ENCODE results near the gene INSIG2. TPM values are rescaled to one million over a fixed set of nuclear protein-coding genes. Genes with fewer than 3 reads are reported as not detected.

Gene INSIG2
- total and polyA plus RNA-seq, 2 of the 4 experiments (the other 2 are of a cell fraction) = 9.1 to 11.7 TPM

DNA sequence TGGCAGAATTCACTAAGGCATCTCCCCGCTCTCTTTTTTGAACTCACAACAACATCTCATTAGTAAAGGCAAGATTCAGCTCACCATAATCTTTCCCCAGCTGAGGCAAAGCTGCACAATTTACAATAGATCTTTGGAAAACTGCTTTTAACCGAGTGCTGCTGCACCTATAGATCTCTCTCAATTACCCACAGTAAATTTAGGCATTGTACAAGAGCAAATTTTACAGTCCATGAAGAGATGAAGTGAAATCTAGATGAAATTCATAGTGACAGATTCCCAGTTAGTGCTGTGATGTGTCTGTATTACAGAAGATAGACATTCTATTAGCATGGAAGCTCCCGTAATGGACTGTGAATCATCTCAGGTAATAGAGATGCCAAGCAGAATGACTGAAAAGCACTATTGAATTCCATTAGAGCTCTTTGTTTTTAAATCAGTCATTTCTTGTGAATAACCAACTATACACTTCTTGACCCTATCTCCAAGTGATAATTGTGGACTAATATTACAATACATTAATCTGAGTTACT lies 36.4 kb upstream of the INSIG2 start:
- Histone ChIP-seq H3K79me1 (ENCODE audit: low read depth in 1 of 2, low read length in 2 of 2) (no peaks in the 10 kb centered on the region), H3K56ac (ENCODE audit: extremely low read depth, insufficient read depth, low read length) (no peak overlapping the region), H3K4me1 (ENCODE audit: control insufficient read depth, insufficient read depth, low read length) (no peaks in the 10 kb centered on the region), H2BK120ac (ENCODE audit: low read depth, low read length) (no peak overlapping the region), H3K18ac (ENCODE audit: low read depth, low read length) (no peak overlapping the region), H3K9me3 (ENCODE audit: control insufficient read depth, insufficient read depth, low read length) (no peaks in the 10 kb centered on the region), H3K9ac (ENCODE audit: low read depth, low read length) (no peak overlapping the region), H2AK9ac (replicated peaks; ENCODE audit: low read depth, low read length, poor library complexity) (no peak overlapping the region), H4K91ac (ENCODE audit: insufficient read depth, low read depth, low read length) (no peak overlapping the region), H3K9me1 (ENCODE audit: insufficient read depth, low read length) (no peaks in the 10 kb centered on the region), H3K4me3 (ENCODE audit: insufficient read depth, low read depth, low read length) (no peak overlapping the region), H3K4me2 (ENCODE audit: low read depth, low read length) (no peak overlapping the region), H2AK5ac (ENCODE audit: low read depth, low read length) (no peak overlapping the region), H3K4ac (ENCODE audit: low read depth, low read length) (no peak overlapping the region), H2BK5ac (ENCODE audit: low read depth, low read length, poor library complexity, severe bottlenecking) (no peak overlapping the region), H3K14ac (replicated peaks; ENCODE audit: low read depth, low read length) (no peak overlapping the region), H4K20me1 (ENCODE audit: insufficient read depth, low read length) (no peaks in the 10 kb centered on the region), H3K36me3 (ENCODE audit: control insufficient read depth, insufficient read depth, low read length) (no peaks in the 10 kb centered on the region), H4K8ac (ENCODE audit: low read depth in 2 of 2, low read length in 2 of 2) (no peak overlapping the region), H3K23ac (ENCODE audit: low read depth, low read length) (no peak overlapping the region), H2AFZ (replicated peaks; ENCODE audit: low read length, poor library complexity) (no peak overlapping the region), H4K5ac (ENCODE audit: low read depth, low read length) (no peak overlapping the region), H2BK15ac (ENCODE audit: low read depth, low read length) (no peak overlapping the region), H2BK20ac (ENCODE audit: low read depth, low read length) (no peak overlapping the region), H3K27me3 (ENCODE audit: control insufficient read depth, insufficient read depth, low read length) (peaks cover 26% of the 10 kb centered on the region), H3K27ac (ENCODE audit: insufficient read depth, low read length) (no peak overlapping the region)
- 67% methylated on average over 1 of the region's 3 CpGs; no CpG with 5 or more reads in 1 of the 2 experiments for WGBS, 2 experiments (ENCODE audit: extremely low coverage in 2 of 2, insufficient read length in 1 of 2)
- ATAC-seq (ENCODE audit: low read depth) (no peak), DNase-seq (no peak)
- TF ChIP-seq RAD21 (IDR thresholded peaks at IDR 0.05; ENCODE audit: low read length) (no peak), CEBPB (IDR thresholded peaks at IDR 0.05; ENCODE audit: low read depth, low read length) (no peak), SMC3 (IDR thresholded peaks at IDR 0.05; ENCODE audit: low read depth, low read length) (no peak), FOS (IDR thresholded peaks at IDR 0.05; ENCODE audit: low read depth, low read length) (no peak), MAFK (IDR thresholded peaks at IDR 0.05; ENCODE audit: low read depth, low read length) (no peak), RCOR1 (IDR thresholded peaks at IDR 0.05; ENCODE audit: insufficient replicate concordance, low read length) (no peak), CHD1 (IDR thresholded peaks at IDR 0.05; ENCODE audit: low read depth, low read length) (no peak), NFE2L2 (IDR thresholded peaks at IDR 0.05; ENCODE audit: low read depth, low read length) (no peak)
- TF ChIP-seq, protein P1, sequence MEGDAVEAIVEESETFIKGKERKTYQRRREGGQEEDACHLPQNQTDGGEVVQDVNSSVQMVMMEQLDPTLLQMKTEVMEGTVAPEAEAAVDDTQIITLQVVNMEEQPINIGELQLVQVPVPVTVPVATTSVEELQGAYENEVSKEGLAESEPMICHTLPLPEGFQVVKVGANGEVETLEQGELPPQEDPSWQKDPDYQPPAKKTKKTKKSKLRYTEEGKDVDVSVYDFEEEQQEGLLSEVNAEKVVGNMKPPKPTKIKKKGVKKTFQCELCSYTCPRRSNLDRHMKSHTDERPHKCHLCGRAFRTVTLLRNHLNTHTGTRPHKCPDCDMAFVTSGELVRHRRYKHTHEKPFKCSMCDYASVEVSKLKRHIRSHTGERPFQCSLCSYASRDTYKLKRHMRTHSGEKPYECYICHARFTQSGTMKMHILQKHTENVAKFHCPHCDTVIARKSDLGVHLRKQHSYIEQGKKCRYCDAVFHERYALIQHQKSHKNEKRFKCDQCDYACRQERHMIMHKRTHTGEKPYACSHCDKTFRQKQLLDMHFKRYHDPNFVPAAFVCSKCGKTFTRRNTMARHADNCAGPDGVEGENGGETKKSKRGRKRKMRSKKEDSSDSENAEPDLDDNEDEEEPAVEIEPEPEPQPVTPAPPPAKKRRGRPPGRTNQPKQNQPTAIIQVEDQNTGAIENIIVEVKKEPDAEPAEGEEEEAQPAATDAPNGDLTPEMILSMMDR (conservative IDR thresholded peaks at IDR 0.05; ENCODE audit: low read depth, low read length) = no peak
- TF ChIP-seq, protein P2, sequence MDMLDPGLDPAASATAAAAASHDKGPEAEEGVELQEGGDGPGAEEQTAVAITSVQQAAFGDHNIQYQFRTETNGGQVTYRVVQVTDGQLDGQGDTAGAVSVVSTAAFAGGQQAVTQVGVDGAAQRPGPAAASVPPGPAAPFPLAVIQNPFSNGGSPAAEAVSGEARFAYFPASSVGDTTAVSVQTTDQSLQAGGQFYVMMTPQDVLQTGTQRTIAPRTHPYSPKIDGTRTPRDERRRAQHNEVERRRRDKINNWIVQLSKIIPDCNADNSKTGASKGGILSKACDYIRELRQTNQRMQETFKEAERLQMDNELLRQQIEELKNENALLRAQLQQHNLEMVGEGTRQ (IDR thresholded peaks at IDR 0.05; ENCODE audit: low read depth, low read length) = no peak
- intact Hi-C loops (cut with micrococcal nuclease) (no loop called here), in situ Hi-C loops (cut with MboI; ENCODE audit: low sequenced_read_pairs) (no loop called here), dilution Hi-C loops (cut with HindIII; ENCODE audit: low sequenced_read_pairs, unreplicated experiment) (no loop called here)
- POLR2A ChIA-PET (ENCODE audit: unreplicated experiment) = no interaction called here
- BruUV-seq (replicated peaks) = no TSS peak
- CTCF ChIA-PET = interaction anchor here (0.6 to 1.6 kb wide), 3 partner anchors 170 to 804 kb away, joined by 3 to 7 read pairs (median 4); no protein-coding TSS in a partner anchor
